NCI-H187 treated with DMSO at 0.1 percent for 48 hours (cell line): ENCODE measurements around the gene YIPF3.
"Not testable (repeated sequence)": the region's sequence is repeated elsewhere in the genome, so short reads cannot be mapped to it uniquely, and the experiment has no call there.

Source experiments
- DNase-seq: peaks from one replicate; lab custom pipeline; 2025; lab: John Stamatoyannopoulos, UW

YIPF3 gene

DNA sequence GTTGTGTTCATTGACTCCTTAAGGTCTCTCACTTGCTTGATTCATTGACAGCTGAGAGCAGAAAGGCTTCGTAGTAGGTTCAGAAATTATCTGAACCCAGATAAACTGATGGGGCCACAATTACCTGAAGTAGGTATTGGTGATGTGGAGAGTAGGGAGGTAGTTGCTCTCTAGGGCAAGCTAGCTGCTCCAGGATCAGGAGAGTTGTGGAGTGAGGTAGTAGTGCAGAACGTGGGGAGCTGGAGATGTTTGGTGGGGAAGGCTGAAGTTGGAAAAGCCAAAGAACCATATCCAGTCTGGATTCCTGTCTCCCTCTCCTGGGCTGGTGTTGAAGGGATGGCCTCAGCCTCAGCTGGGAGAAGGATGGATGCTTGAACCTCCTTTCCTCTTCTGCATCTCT, 23.5 kb downstream of the YIPF3 start:
- no peak for DNase-seq

DNA sequence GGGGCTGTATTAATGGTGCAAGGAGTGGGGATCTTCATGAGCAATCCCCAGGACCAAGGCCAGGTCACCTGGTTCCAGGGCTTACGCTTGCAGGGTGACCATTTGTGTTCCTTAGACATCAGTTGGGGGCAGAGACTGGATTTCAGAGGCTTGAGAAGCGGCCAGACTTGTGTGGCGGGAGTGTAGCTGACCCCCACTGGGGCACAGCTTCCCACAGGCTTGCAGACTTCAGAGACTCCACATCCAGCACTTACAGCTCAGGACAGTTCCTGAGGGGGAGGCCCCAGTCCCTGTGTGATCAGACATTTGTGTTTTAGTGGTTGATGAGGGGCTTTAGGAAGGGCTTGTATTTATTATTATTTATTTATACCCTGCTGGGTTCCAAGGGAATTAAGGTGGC, 24.1 kb downstream of the YIPF3 start:
- DNase-seq, result no peak

DNA sequence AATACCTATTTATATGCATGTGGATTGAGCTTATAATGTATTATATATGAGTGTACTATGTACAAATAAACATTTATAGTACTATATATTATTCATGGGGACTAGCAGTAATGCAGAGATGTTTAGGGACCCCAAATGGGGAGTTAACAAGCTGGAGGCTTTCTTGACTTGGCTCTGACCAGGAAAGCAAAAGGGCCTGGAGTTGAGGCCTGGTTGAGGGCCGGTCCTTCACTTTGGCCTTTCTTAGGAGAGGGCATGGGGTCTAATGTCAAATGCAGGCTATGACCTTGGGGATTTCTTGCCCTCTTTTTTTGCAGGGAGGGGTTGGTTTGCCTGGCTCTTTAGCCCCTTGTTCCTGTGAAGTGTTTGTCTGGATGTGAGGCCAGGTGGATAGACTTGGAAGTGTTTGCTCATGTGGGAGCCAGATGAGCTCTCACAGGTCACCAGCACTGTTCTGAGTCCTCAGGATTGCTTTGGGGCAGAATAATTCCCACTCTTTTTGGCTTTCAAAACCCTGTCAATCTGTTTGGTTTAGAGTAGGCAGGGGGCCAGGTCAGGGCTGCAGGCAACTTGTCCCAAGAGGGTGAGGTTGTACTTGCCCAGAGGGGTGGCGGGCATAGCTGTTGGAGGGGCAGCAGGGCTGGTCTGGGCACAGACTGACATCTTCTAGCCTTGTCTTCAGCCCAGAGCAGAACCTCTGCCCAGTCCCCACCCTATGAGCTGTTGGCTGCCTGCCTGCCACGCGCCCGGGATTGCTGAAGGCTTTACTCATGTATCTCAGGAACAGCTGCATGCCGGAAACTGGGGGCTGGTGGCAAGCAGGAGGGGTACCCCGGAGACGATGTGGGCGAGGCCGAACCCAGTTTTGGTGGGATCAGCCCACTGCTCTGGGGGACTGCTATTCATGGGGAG, 24.7 kb downstream of the YIPF3 start:
- DNase-seq, result no peak

DNA sequence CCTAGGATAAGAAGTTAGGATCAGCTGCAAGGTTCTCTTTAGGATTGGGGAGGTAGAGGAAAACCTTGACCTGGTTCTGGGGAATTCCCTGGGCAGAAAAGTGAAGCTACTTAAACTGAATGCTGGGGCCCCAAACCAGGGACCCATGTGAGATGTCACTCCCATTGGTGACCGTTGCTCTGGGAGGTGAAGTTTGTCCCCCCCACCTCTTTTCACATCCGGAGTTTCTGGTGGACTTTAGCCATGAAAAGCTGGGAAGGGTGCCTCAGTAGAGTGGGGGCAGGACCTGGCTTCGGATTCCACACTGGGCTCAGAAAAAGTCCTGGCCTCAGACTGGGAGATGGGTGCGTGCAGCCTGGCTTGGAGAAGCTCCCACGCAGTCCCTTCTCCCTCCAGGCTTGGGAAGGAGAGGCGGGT, 26.2 kb downstream of the YIPF3 start:
- DNase-seq, result no peak

DNA sequence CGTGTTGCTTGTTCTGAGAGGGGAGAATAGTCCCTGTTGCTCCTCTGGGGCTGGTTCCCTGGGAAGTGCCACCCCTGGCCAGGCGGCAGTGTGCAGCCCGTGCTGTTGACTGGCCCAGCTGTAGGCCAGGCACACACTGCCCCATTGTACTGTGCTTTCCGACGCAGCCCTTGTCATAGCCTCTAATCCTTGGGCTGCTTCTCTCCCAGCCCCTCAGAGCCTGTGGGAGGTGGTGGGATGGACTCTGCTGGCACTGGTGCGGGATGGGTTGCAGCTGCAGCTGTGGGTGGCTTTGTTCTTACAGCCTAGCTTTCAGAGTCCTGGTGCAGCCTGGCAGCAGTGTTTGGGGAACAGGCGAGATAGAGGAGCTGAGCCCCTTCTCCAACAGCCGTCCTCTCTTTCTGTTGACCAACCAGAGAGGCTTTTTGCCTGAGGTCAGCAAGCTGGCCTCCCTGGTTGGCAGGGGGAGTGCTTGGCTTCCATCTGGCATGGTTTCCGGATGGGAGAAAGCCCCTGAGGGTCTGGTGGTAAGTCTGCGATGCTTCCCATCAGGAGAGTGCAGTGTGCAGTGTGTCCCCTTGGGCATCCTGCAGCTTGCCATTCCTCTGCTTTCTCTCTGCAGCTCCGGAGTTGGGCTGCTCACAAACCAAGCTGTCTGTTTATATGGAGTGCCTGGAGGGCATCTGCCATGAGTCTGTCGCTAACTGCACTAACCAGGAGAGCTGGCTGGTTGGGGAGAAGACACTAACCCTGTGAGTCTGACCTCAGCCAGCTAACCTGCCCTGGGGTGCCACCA, 27.3 kb downstream of the YIPF3 start:
- DNase-seq, result no peak

DNA sequence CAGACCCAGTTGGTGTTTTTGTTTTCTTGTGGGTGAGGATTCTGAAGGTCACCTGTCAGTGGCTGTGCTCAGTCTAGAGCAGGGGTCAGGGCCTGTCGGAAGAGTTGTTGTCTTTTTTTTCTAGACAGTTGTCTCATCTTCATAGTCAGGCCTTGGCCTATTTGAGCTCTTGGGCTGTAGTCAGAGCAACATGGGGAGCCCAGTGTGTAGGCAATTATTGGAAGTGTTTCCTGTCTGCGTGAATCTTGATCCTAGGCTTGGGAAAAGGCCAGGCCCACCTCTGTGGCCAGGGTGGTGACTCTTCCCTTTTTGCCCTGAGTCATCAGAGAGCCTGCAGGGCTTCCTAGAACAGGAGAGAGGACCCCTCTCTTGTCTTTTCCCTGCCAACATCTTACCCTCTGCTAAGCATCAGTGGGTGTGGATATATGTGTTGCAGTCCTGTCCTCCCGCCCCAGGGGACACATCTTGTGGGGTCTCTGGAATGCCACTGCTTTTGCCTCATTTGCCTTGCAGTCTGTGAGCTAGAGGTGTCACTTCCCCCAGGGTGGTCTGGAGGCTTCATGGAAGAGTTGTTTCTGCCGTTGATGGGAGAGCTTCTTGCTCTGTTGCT, 28.0 kb downstream of the YIPF3 start:
- DNase-seq, result no peak

DNA sequence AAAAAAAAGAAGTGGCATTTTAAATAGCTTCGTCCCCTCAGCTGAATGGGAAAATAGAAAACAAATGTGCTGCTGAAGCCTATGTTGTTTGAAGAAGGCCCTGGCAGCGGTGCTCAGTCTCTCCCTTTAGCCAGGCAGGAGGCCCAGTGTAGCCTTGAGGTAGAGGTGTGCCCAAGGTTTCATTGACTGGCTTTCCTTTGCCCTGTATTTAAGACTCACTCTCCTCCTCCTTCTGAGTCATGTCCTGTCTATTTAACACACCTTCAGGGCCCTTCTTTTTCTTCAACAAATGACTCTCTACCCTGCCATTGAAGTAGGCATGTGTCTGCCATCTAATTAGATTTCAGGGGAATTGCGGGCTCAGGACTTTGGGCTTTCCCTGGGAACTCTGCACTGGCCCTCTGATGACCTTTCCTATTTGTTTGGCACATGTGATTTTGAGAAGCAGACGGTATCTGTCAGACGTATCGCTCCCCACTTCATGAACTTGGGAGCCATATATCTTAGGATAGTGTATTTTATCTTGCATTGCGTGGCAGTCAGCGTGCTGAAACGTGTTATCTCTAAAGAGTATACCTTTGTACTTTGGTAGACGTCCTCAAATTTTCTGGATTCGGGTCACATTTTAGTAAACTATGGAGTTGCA, 35.0 kb downstream of the YIPF3 start:
- no peak for DNase-seq

DNA sequence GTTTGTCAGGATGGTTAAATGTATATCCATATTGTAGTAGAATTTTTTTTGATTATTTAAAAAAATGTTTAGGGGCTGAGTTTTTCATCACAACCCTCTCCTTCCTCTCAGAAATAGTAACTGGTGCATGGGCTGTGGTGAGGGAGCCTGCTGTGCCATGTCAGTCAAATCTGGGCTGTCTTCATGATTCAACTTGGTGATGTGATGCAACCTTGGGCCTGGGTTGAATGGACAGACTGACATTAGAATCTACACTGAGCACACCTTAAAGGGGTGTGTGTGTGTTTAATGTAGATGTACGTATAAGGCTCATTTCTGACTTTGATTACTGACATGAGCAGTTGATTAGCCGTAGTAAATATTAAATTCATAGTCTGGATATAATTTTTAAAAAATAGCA, 35.7 kb downstream of the YIPF3 start:
- no peak for DNase-seq

DNA sequence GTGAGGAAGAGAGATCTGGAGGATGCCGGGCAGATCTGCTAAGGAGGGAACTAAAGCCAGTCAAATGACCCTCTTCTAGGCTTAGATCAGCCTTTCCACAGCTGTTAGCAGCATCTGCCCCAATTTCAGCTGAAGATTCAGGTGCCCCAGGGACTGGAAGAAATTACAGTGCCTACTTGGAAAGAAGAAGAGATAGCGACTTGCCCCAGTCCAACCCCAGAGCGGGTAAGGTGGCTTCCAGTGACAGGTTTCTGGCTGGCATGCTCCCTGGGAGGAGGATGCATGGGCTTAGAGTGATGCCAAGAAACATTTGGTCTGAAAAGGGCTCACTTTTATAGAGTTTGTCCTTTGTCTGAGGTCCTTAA, 38.7 kb downstream of the YIPF3 start:
- no peak for DNase-seq

DNA sequence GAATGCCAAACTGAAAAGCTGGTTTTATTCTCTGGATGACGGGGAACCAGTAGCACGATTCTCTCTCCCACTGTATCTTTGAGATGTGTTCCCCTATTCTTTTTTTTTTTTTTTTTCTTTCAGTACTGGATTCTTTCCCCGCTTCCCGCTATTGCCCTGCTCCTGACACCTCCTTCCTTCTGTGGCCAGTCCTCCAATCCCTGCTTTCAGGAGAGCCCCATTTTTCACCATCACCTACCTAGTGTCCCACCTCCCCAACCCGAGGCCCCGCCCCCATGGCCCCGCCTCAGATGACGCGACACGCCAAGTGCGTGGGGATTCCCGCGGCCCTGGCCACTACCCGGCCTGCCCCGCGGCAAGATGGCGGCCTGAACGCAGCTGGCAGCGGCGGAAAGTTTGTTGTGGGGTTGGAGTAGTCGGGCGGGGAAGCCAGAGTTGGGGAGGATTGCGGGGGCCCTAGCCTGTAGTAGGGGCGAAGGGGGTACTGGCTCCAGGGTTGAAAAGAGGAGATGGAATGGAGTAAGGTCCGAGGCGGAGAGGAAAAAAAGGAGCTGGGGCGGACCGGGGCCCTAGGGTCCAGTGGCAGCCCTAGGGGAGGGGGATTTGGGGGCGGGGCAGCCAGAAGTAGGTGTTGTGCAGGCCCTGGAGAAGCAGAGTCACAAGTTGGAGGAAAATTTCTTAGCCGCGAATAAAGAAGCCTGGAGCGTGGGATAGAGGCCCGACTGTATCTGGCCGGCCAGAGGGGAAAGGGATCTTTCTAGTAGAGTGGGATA, 39.3 kb downstream of the YIPF3 start, which contains the start of gene TJAP1:
TJAP1 (plus strand) TSS at position 336 of the 773 bp plus-strand sequence. CDS start 21,432 bp downstream, outside the sequence.
- peak; percentile 77 for DNase-seq

DNA sequence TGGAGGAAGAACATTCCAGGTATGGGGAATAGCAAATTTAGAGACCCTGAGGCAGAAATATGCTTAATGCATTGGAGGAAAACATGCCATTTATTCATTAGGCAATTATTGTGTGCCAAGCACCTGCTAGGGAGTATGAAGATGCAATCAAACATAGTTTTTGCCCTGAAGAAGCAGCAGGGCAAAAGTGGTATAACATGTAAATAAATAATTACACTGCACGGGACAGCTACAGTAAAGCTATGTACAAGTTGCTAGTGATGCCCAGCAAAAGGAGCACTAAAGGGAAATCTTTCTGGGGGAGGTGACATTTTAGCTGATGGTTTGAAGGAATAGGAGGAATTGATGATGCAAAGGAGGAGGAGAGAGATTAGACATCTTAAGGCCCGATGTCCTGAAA, 40.0 kb downstream of the YIPF3 start:
- no peak for DNase-seq

DNA sequence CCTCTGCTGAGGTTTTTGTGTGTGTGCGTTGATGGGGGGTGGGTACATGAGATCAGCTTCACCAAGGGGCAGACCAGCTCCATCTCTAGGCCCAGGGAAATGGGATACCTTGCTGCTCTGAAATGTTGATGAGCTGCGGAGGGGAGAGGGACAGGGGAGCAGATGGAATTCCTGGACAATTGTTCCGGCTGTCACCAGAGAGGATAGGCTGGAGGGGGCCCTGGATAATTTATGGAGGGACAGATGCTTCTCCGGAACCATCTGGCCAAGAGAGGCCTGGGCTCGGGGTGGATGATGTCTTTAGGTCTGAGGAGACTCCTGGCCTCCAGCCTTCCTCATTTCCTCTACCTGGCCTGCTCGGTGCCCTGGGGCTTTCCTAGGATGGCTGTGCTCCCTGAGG, 41.2 kb downstream of the YIPF3 start:
- DNase-seq, result no peak

DNA sequence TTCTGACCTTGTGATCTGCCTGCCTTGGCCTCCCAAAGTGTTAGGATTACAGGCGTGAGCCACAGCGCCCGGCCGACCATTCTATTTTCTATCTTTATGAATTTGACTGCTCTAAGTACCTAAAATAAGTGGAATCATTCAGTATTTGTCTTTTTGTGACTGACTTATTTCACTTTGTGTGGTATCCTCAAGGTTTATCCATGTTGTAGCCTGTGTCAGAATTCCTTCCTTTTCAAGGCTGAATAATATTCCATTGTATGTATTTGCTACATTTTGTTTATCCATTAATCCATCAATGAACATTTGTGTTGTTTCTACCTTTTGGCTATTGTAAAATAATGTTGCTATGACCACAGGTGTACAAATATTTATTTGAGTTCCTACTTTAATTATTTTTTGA, 44.2 kb downstream of the YIPF3 start:
- DNase-seq, result no peak

DNA sequence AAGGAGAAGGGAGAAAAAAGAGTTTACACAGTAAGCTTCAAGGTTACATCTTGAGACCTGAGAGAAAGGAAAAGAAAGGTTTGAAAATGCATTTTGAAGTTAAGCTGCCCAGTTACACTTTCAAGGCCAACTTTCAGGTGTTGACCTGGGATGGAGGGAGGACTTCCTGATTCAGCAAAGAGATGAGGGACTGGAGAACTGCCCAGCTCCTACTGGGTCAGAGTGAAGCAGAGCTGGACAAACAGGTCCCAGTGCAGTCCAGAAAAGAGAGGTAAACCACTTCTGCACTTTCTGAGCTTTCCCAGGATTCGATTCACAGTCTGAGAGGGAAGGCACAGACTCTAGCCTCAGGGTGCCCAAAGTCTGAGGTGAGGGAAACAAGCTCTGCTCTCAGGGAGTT, 45.3 kb downstream of the YIPF3 start:
- DNase-seq, result no peak

DNA sequence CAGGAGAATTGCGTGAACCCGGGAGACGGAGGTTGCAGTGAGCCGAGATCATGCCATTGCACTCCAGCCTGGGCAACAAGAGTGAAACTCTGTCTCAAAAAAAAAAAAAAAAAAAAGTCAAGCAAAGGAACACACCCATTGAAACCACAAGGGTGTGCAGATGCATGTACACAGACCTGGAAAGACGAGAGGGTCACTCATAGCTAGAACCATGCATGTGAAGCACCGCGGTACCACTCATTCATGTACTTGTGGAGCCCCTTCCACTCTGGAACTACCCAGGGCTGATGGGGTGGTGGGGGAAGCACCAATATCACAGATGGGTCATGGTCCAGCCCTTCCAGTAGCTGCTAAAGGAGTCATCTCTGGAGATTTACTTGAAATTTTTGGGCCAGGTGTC, 46.8 kb downstream of the YIPF3 start:
- DNase-seq, result no peak

DNA sequence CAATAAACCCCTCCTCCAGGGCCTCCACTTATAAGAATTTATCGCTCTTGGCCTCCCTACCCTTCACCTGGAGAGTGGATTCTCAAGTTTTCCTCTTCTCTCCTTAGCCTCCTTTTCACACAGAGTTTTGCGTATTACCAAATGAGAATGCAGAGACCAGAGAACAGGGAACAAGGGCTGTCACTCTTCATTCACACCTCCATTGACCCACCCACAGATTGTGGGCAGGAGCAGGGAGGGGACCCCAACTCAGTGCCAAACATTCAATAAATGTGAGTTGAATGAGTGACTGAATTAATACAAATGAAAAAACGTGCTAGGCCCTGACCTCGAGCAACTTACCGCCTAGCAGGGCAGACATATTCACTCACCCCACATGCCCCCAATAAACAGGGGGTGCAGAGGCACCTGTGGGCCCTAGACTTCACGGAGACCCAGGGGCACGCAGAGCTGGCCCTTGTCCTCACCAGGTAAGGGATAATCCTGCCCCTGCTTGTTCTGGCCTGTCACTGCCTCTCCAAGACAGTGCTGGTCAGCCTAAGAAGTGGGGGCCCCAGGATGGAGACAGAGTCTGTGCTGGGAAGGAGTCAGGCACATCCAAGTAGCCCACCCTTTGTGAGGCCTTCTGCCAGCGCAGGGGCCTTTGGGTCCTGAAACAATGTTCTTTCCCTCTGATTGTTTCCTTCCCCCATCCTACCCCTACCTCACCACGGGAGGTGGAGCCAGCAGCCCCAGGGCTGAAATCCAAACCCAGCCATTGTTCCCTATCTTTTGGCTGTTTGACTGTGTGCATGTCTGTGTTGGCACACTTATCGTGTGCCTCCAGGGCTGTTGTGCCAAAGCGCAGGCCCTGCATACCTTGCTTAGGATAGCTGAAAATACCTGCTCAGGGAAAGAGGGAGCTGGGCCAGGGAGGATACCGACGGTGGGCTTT, 47.7 kb downstream of the YIPF3 start:
- no peak for DNase-seq

DNA sequence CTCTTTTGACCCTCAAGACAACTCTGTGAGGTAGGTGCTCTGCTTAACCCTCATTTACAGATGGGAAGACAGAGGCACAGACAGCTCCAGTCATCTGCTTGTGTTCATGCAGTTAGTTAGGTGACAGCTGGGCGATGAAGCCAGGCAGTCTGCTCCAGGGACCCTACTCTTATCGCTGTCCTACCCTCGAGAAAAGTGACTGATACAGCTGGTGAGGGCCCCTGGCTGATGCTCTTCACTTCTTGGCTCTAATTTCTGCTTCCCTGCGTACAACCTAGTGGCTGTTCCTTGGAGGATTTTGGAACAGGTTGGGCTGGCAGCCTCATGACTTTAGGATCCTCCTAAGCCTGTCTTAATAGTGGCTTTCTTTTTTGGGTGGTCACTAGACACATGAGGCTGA, 48.5 kb downstream of the YIPF3 start:
- no peak for DNase-seq

DNA sequence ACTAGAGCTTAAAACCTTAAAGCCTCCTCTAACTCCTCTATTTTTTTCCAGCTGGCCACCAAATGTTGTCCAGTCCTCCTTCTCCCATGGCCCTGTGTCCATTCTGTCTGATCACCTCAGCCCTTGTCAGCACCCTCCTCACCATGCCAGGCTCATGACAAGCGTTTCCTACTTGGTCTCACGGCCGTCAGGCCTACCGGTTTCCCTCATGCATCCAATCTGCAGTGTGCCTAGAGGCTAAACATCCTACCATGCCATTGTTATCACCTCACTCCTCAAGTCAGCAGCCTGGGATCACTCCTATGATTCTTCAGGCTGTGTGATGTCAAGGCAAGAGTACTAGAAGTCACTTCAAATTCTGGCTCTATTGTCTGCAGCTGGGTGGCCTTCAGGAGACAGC, 49.0 kb downstream of the YIPF3 start:
- no peak for DNase-seq

DNA sequence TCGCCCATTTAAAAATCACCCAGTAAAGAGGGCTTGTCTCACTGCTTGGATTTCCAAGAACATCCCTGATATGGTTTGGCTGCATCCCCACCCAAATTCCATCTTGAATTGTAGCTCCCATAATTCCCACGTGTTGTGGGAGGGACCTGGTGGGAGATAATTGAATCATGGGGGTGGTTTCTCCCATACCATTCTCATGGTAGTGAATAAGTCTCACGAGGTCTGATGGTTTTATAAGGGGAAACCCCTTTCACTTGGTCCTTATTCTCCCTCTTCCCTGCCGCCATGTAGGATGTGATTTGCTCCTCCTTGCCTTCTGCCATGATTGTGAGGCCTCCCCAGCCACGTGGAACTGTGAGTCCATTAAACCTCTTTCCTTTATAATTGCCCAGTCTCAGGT, 49.5 kb downstream of the YIPF3 start:
- DNase-seq, result not testable (repeated sequence)

DNA sequence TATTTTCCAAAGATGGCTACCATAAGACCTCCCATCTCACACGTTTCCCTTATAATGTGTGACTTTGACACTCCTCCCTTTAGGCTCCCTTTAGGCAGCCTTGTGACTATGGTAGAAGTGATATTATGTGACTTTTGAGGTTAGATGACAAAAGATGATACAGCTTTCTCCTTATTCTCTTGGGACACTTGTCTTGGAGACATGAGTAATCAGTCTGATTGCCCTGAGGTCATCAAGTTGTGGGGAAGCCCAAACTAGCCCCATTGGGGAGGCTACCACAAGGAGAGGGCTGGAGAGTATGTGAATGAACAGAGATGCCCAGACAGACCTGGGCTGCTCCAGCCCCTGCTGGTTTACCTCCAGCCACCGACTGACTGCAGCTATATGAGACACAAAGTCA, 50.8 kb downstream of the YIPF3 start:
- DNase-seq, result no peak
